ENCODE results near the gene KCNK7.
"Not testable (repeated sequence)": the region's sequence is repeated elsewhere in the genome, so short reads cannot be mapped to it uniquely, and the experiment has no call there.

KCNK7 gene

GRCh38 chr11:65574811-65575567 is 20.6 kb downstream of the KCNK7 start:
- peak overlapping the region; percentile 91 to 98 for H3K27ac Mint-ChIP-seq
- H3K9me3 Mint-ChIP-seq, result no peaks in the 10 kb centered on the region
- peaks cover 60 to 66% of the 10 kb centered on the region in 2 donors for H3K4me1 Mint-ChIP-seq (ENCODE audit: low read depth in 2 of 2)
- peaks cover 84% of the 10 kb centered on the region for H3K36me3 Mint-ChIP-seq (ENCODE audit: insufficient read depth)
- ATAC-seq (replicated peaks), result peak; percentile 6
- peak overlapping the region; percentile 98 to 99 for H3K4me3 Mint-ChIP-seq
- H3K27me3 Mint-ChIP-seq, result no peaks in the 10 kb centered on the region
- DNase-seq, result no peak

GRCh38 chr11:65574109-65574810 is 21.3 kb downstream of the KCNK7 start:
- Mint-ChIP-seq H3K36me3 (ENCODE audit: insufficient read depth) (peaks cover 84% of the 10 kb centered on the region), H3K9me3 (no peaks in the 10 kb centered on the region), H3K4me1 (ENCODE audit: low read depth in 2 of 2) (peaks cover 62 to 70% of the 10 kb centered on the region in 2 donors), H3K27ac (peak overlapping the region; percentile 91 to 98), H3K27me3 (no peaks in the 10 kb centered on the region), H3K4me3 (peak overlapping the region; percentile 98 to 99)
- ATAC-seq (replicated peaks) (peak; percentile 28), DNase-seq (peak; percentile 81 to 85 (median 83))

- Mint-ChIP-seq H3K4me3 (peak overlapping the region; percentile 98 to 99), H3K27ac (peak overlapping the region; percentile 91 to 98), H3K36me3 (ENCODE audit: insufficient read depth) (peaks cover 85% of the 10 kb centered on the region), H3K9me3 (no peaks in the 10 kb centered on the region), H3K4me1 (ENCODE audit: low read depth in 2 of 2) (peaks cover 66 to 73% of the 10 kb centered on the region in 2 donors), H3K27me3 (no peaks in the 10 kb centered on the region)
- DNase-seq (peak in 1 of 3 experiments; percentile 18), ATAC-seq (replicated peaks) (no peak)
Observed at GRCh38 chr11:65573391-65574079, 22.1 kb downstream of the KCNK7 start.

DNA sequence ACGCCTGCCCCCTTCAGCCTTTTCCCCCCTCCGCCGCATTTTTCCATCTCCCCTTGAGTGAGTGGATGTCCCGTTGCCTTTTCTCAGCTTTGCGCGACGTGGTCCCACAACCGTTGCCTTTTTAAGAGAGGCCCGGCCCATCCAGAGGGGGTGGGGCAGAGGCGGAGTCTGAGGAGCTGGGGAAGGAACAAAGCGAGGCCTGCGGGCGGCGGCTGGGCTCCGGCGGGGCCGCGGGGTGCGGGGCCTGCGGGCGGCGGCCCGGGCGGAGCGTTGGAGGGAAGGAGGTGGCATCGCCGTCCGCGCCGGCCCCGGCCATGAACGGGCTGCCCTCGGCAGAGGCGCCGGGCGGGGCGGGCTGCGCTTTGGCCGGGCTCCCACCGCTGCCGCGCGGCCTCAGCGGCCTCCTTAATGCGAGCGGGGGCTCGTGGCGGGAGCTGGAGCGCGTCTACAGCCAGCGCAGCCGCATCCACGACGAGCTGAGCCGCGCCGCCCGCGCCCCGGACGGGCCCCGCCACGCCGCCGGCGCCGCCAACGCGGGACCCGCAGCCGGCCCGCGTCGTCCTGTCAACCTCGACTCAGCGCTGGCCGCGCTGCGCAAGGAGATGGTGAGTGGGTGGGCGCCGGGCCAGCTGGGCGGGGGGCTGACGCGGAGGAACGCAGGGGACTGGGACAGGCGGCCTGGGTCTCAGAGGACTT is 23.1 kb downstream of the KCNK7 start, which contains the start of gene FAM89B:
Gene FAM89B, plus strand, starts transcription at position 183 of the 696 bp plus-strand sequence. Its CDS starts 132 bp downstream, at position 315.
- no peaks in the 10 kb centered on the region for H3K27me3 Mint-ChIP-seq
- H3K27ac Mint-ChIP-seq, result peak within 1 kb of the TSS; percentile 91 to 99
- no peaks in the 10 kb centered on the region for H3K9me3 Mint-ChIP-seq
- peak within 1 kb of the TSS; percentile 98 to 99 for H3K4me3 Mint-ChIP-seq
- peak; percentile 84 to 88 (median 87) for DNase-seq
- H3K36me3 Mint-ChIP-seq (ENCODE audit: insufficient read depth), result peaks cover 82% of the 10 kb centered on the region
- ATAC-seq (replicated peaks), result peak; percentile 18
- peaks cover 61 to 67% of the 10 kb centered on the region in 2 donors for H3K4me1 Mint-ChIP-seq (ENCODE audit: low read depth in 2 of 2)

DNA sequence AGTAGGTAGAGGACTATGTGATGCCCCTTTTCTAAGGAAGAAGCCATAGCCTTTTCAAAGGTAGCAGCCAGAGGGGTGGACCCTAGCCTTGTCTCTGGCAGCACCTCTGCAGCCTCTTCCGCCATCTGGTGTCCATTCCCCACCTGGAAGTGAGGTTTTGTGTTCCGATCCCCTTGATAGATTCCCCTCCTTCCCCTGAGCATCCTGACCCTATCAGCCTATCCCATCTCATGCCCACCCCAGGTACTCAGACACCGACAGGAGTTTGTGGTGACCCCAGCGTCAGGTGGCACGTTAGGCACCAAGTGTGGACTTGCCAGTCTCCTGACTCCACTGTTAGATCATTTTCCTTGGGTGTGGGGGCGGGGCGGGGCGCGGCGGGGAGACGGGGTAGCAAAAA is 23.7 kb downstream of the KCNK7 start:
- peak overlapping the region; percentile 91 to 99 for H3K27ac Mint-ChIP-seq
- peaks cover 79% of the 10 kb centered on the region for H3K36me3 Mint-ChIP-seq (ENCODE audit: insufficient read depth)
- peaks cover 60 to 63% of the 10 kb centered on the region in 2 donors for H3K4me1 Mint-ChIP-seq (ENCODE audit: low read depth in 2 of 2)
- no peaks in the 10 kb centered on the region for H3K27me3 Mint-ChIP-seq
- peak overlapping the region; percentile 98 to 99 for H3K4me3 Mint-ChIP-seq
- no peak for ATAC-seq (replicated peaks)
- H3K9me3 Mint-ChIP-seq, result no peaks in the 10 kb centered on the region
- no peak for DNase-seq

DNA sequence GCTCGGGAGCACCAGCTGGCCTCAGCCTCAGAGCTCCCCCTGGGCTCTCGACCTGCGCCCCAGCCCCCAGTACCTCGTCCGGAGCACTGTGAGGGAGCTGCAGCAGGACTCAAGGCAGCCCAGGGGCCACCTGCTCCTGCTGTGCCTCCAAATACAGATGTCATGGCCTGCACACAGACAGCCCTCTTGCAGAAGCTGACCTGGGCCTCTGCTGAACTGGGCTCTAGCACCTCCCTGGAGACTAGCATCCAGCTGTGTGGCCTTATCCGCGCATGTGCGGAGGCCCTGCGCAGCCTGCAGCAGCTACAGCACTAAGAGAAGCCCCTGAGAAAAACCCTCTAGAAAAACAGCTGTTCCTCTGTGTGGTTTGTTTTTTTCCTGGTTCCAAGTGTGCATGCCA is 24.2 kb downstream of the KCNK7 start:
- peaks cover 59 to 63% of the 10 kb centered on the region in 2 donors for H3K4me1 Mint-ChIP-seq (ENCODE audit: low read depth in 2 of 2)
- H3K27ac Mint-ChIP-seq, result peak overlapping the region; percentile 98 to 99
- peak overlapping the region; percentile 98 to 99 for H3K4me3 Mint-ChIP-seq
- ATAC-seq (replicated peaks) (no peak), DNase-seq (no peak)
- H3K27me3 Mint-ChIP-seq, result no peaks in the 10 kb centered on the region
- H3K36me3 Mint-ChIP-seq (ENCODE audit: insufficient read depth), result peaks cover 73% of the 10 kb centered on the region
- no peaks in the 10 kb centered on the region for H3K9me3 Mint-ChIP-seq

GRCh38 chr11:65569973-65570918 is 25.4 kb downstream of the KCNK7 start, which contains the start of gene ZNRD2:
ZNRD2 (plus strand) TSS chr11:65570477; CDS start chr11:65570492, 15 bp downstream.
- peak; percentile 97 for DNase-seq
- peak; percentile 66 for ATAC-seq (replicated peaks)
- H3K36me3 Mint-ChIP-seq (ENCODE audit: insufficient read depth), result peaks cover 71% of the 10 kb centered on the region
- peak within 1 kb of the TSS; percentile 98 to 99 for H3K27ac Mint-ChIP-seq
- H3K4me3 Mint-ChIP-seq, result peak within 1 kb of the TSS; percentile 98 to 99
- H3K9me3 Mint-ChIP-seq, result no peaks in the 10 kb centered on the region
- peaks cover 68 to 71% of the 10 kb centered on the region in 2 donors for H3K4me1 Mint-ChIP-seq (ENCODE audit: low read depth in 2 of 2)
- H3K27me3 Mint-ChIP-seq, result no peaks in the 10 kb centered on the region

GRCh38 chr11:65569164-65569972 is 26.2 kb downstream of the KCNK7 start:
- no peak for DNase-seq
- Mint-ChIP-seq H3K9me3 (no peaks in the 10 kb centered on the region), H3K27ac (peak overlapping the region; percentile 98 to 99), H3K4me3 (peak overlapping the region; percentile 98 to 99), H3K4me1 (ENCODE audit: low read depth in 2 of 2) (peaks cover 65 to 71% of the 10 kb centered on the region in 2 donors), H3K27me3 (no peaks in the 10 kb centered on the region), H3K36me3 (ENCODE audit: insufficient read depth) (peaks cover 63% of the 10 kb centered on the region)
- peak; percentile 18 for ATAC-seq (replicated peaks)

DNA sequence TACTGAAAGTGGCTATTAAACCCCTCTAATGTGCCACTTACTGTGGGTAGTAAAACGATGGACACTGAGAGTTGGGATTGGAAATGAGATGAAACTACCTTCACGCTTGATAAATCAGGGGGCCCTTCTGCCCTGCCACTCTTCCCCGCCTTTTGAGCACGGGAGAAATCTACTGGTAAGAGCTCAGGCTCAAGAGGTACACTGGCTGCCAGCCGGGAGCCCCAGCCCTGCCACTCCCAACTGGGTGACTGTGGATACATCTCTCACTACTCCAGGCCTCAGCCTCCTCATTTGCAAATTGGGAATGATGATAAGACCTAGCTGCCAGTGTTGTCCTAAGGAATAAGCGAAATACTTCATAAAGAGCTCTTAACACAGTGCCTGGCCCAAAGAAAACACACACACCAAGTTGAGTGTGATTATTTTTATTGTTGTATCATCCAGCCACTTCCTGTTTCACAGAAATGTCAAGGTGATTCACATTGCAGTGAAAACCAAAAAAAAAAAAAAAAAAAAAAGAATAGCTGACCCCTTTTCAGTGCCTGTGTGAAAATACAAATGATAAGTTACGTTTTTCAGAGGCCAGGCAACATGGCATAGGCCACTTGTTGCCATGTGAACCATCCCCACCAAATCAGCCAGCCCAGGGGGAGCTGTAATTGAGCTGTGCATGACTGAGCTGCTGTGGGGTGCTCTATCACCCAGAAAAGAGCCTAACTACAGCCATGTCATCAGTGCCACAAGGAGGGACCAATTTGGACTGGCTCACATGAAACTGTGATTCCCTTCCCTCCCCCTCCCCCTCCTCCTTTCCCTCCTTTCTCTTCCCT is 29.8 kb downstream of the KCNK7 start:
- Mint-ChIP-seq H3K36me3 (ENCODE audit: insufficient read depth) (peaks cover 33% of the 10 kb centered on the region), H3K27ac (peak overlapping the region; percentile 92 to 93), H3K9me3 (no peaks in the 10 kb centered on the region), H3K27me3 (no peaks in the 10 kb centered on the region), H3K4me3 (peak overlapping the region; percentile 71 to 76), H3K4me1 (ENCODE audit: low read depth in 2 of 2) (peaks cover 48% of the 10 kb centered on the region in 2 donors)
- ATAC-seq (replicated peaks) (peak; percentile 55), DNase-seq (peak; percentile 61 to 74 (median 71))

GRCh38 chr11:65564879-65565559 is 30.6 kb downstream of the KCNK7 start:
- Mint-ChIP-seq H3K4me3 (peak overlapping the region; percentile 71 to 76), H3K27ac (peak overlapping the region; percentile 92 to 93), H3K4me1 (ENCODE audit: low read depth in 2 of 2) (peaks cover 49 to 50% of the 10 kb centered on the region in 2 donors), H3K36me3 (ENCODE audit: insufficient read depth) (peaks cover 25% of the 10 kb centered on the region)
- not testable (repeated sequence) for DNase-seq; H3K9me3 Mint-ChIP-seq; H3K27me3 Mint-ChIP-seq; ATAC-seq (replicated peaks)
